COR-L47 (cell line): ENCODE measurements around the gene IFT88.
A peak's percentile ranks its signal among the peaks of the same experiment; 100 is the strongest.

Experiments used
- DNase-seq: peaks from one replicate; lab custom pipeline; 2025; lab: John Stamatoyannopoulos, UW

IFT88 gene, protein sequence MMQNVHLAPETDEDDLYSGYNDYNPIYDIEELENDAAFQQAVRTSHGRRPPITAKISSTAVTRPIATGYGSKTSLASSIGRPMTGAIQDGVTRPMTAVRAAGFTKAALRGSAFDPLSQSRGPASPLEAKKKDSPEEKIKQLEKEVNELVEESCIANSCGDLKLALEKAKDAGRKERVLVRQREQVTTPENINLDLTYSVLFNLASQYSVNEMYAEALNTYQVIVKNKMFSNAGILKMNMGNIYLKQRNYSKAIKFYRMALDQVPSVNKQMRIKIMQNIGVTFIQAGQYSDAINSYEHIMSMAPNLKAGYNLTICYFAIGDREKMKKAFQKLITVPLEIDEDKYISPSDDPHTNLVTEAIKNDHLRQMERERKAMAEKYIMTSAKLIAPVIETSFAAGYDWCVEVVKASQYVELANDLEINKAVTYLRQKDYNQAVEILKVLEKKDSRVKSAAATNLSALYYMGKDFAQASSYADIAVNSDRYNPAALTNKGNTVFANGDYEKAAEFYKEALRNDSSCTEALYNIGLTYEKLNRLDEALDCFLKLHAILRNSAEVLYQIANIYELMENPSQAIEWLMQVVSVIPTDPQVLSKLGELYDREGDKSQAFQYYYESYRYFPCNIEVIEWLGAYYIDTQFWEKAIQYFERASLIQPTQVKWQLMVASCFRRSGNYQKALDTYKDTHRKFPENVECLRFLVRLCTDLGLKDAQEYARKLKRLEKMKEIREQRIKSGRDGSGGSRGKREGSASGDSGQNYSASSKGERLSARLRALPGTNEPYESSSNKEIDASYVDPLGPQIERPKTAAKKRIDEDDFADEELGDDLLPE

GRCh38 chr13:20566898-20567874, at the start of gene IFT88:
IFT88 (plus strand) TSS chr13:20567157; CDS start chr13:20574386, 7,229 bp downstream.
- peak; percentile 85 for DNase-seq

- no peak for DNase-seq
These were observed 48.3 kb upstream of the IFT88 start for GRCh38 chr13:20518660-20519100.

GRCh38 chr13:20519875-20520274, 47.1 kb upstream of the IFT88 start:
- no peak for DNase-seq

GRCh38 chr13:20521364-20522115, 45.4 kb upstream of the IFT88 start:
- DNase-seq: no peak

- peak; percentile 48 for DNase-seq
These were observed 41.8 kb upstream of the IFT88 start for GRCh38 chr13:20525144-20525600.

GRCh38 chr13:20525601-20526544, 41.1 kb upstream of the IFT88 start, which contains the start of gene CRYL1:
CRYL1 (minus strand) TSS chr13:20525857; CDS start chr13:20525794, 63 bp downstream.
- DNase-seq: peak; percentile 75

GRCh38 chr13:20526664-20527063, 40.3 kb upstream of the IFT88 start:
- DNase-seq: peak; percentile 15

DNA sequence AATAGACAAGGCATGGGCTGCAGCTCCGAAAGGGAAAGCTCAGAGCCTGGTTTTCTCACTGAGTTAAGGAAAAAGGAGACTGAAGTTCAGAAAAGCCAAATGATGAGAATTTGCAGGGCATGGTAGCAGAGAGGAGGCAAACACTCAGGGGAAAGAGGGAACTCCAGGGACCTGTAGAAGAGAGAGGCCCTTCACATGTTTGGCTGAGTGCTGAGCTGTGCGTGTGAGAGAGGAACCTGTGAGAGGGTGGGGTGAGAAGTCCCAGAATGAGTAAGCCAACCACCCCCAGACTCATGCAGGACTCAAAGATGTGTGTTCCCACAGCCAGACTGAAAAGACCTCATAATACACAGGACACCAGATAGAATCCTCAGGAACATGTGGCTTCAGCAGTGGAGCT, 38.5 kb upstream of the IFT88 start:
- DNase-seq: no peak

- no peak for DNase-seq
These were observed 32.8 kb upstream of the IFT88 start for GRCh38 chr13:20534038-20534608.

- DNase-seq: no peak
These were observed 30.0 kb upstream of the IFT88 start for GRCh38 chr13:20536992-20537391.

DNA sequence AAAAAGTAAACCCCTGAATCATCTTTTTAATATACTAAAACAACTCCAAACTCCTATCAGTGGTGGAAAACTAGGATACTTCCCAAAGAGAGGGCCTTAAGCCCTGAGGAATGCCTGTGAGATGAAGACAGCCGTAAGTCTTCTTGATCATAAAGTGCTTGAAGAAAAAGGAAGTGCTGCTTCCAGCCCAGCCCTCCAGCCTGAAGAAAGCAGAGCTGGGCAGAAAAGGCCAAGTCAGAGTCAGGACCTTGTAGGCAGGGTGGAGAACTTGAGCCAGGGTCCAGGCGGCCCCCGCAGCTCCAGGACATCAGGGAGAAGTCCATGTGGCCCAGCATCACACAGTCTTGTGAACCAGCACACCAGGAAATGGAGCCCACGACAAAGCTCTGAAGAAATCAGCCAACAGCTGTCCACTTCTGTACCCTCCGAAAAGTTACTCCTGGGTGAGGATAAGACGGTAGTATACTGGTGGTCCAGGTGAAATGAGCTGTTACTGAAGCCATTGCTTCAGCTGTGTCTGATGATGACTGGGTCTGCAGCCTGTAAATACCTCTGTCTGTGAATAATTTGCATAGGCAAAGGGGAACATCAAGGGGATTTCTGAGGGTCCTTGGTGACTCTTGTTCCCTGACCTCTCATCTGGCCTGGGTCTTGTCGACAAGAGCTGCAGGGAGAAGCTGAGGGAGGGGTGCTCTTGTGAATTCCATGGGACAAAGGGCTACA, 22.6 kb upstream of the IFT88 start:
- DNase-seq: no peak

GRCh38 chr13:20546556-20546955, 20.4 kb upstream of the IFT88 start:
- no peak for DNase-seq

DNA sequence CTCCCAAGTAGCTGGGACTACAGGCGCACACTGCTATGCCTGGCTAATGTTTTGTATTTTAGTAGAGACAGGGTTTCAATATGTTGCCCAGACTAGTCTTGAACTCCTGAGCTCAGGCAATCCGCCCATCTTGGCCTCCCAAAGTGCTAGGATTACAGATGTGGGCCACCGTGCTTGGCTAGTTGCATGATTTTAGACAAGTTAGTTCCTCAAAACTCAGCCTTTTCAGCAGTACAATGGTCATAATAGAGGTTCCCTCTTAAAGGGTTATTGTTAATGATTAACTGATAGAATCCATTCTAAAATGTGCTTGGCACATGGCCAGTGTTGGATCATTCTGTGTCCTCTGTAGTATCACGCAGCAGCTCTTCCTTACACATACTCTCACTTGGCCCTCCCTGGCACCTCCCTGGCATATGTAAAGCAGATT, 19.5 kb upstream of the IFT88 start:
- DNase-seq: no peak

DNA sequence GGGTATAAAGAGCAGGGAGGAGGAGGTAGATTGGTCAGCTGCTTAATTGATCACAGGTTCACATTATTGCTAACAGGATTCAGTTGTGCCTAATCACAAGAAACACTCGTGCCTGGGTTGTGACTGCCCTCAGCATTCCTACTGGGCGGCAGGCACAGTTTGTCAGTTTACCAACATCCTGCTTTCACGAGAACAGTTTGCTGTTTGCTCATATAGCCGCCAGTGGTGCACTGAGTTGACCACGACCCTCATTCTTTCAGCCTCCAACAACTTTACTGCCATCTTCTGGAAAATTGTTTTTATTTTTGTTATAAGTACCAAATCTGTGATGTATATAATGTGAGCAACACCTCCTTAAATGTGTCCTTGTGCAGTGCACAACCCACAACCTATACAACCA, 16.2 kb upstream of the IFT88 start:
- no peak for DNase-seq

GRCh38 chr13:20553311-20553710, 13.6 kb upstream of the IFT88 start:
- no peak for DNase-seq

GRCh38 chr13:20558982-20559381, 8.0 kb upstream of the IFT88 start:
- DNase-seq: no peak

DNA sequence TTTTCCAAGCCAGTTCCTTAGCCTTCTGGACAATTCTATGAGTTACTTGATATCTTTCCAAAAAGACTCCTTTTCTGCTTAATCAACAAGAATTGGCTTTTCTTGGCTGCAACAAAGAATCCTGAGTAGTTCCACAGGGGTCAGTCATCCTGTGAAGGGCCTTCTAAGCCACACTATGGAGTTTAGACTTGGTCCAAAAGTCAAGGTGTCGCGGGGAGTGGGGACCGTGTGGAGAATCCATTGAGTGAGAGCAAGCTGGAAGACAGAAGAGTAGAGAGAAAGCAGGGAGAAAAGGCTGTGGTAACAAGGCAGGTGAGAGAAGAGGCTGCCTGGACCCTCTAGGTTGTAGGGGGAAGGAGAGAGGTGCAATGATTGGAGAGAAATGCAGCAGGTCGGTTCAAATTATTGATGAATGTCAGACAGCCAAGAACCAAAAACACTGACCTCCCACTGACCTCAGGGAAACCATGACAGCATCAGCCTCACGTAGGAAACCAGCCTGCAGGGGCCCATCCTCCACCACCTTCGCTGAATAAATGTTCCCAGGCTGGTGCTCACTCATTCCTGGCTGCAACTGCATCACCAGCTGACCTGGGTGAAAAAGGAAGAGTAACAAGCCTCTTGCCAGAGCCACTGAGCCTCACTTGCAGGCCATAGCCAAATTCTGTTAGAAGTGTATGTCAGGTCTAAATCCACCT, 7.1 kb upstream of the IFT88 start:
- no peak for DNase-seq

GRCh38 chr13:20561741-20562140, 5.2 kb upstream of the IFT88 start:
- no peak for DNase-seq
